Measurements from ENCODE around the gene HENMT1. TPM values are rescaled to one million over a fixed set of nuclear protein-coding genes. Genes with fewer than 3 reads are reported as not detected.

Gene HENMT1
- total and polyA plus RNA-seq, 9 of the 15 experiments (the other 6 are each of a cell fraction or from before 2014, with no cell fraction given), result not detected

- TF ChIP-seq RBM14 (IDR thresholded peaks at IDR 0.05; ENCODE audit: borderline replicate concordance, insufficient read depth, low read depth, low read length) (no peak), SUPT5H (IDR thresholded peaks at IDR 0.05) (peak; percentile 72), PML (IDR thresholded peaks at IDR 0.05; ENCODE audit: low read length) (peak; percentile 66), RBFOX2 (IDR thresholded peaks at IDR 0.05; ENCODE audit: low read depth, low read length) (peak; percentile 43; the same call in 1 of the 2 replicates), ZFX (CRISPR knock-in tag; IDR thresholded peaks at IDR 0.05) (no peak), FOSL1 (tag; conservative IDR thresholded peaks at IDR 0.05) (no peak), POLR2B (IDR thresholded peaks at IDR 0.05; ENCODE audit: low read depth, partially characterized antibody) (peak; percentile 23), PCBP1 (IDR thresholded peaks at IDR 0.05; ENCODE audit: low read depth, low read length, poor library complexity, severe bottlenecking) (no peak)
- TF ChIP-seq, protein P1, sequence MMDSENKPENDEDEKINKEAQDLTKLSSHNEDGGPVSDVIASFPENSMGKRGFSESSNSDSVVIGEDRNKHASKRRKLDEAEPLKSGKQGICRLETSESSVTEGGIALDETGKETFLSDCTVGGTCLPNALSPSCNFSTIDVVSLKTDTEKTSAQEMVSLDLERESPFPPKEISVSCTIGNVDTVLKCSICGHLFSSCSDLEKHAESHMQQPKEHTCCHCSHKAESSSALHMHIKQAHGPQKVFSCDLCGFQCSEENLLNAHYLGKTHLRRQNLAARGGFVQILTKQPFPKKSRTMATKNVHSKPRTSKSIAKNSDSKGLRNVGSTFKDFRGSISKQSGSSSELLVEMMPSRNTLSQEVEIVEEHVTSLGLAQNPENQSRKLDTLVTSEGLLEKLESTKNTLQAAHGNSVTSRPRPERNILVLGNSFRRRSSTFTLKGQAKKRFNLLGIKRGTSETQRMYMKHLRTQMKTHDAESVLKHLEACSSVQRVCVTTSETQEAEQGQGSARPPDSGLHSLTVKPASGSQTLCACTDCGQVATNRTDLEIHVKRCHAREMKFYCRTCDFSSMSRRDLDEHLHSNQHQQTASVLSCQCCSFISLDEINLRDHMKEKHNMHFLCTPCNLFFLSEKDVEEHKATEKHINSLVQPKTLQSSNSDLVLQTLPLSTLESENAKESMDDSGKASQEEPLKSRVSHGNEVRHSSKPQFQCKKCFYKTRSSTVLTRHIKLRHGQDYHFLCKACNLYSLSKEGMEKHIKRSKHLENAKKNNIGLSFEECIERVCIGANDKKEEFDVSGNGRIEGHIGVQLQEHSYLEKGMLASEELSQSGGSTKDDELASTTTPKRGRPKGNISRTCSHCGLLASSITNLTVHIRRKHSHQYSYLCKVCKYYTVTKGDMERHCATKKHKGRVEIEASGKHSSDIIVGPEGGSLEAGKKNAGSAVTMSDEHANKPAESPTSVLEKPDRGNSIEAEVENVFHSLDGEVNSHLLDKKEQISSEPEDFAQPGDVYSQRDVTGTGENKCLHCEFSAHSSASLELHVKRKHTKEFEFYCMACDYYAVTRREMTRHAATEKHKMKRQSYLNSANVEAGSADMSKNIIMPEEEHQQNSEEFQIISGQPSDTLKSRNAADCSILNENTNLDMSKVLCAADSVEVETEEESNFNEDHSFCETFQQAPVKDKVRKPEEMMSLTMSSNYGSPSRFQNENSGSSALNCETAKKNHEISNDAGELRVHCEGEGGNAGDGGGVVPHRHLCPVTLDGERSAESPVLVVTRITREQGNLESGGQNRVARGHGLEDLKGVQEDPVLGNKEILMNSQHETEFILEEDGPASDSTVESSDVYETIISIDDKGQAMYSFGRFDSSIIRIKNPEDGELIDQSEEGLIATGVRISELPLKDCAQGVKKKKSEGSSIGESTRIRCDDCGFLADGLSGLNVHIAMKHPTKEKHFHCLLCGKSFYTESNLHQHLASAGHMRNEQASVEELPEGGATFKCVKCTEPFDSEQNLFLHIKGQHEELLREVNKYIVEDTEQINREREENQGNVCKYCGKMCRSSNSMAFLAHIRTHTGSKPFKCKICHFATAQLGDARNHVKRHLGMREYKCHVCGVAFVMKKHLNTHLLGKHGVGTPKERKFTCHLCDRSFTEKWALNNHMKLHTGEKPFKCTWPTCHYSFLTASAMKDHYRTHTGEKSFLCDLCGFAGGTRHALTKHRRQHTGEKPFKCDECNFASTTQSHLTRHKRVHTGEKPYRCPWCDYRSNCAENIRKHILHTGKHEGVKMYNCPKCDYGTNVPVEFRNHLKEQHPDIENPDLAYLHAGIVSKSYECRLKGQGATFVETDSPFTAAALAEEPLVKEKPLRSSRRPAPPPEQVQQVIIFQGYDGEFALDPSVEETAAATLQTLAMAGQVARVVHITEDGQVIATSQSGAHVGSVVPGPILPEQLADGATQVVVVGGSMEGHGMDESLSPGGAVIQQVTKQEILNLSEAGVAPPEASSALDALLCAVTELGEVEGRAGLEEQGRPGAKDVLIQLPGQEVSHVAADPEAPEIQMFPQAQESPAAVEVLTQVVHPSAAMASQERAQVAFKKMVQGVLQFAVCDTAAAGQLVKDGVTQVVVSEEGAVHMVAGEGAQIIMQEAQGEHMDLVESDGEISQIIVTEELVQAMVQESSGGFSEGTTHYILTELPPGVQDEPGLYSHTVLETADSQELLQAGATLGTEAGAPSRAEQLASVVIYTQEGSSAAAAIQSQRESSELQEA (IDR thresholded peaks at IDR 0.05; ENCODE audit: low read depth), result no peak
Measured at GRCh38 chr1:108706643-108707042, 45.8 kb upstream of the HENMT1 start (continued).
